ENCODE results near the gene CNGB1. TPM values are rescaled to one million over a fixed set of nuclear protein-coding genes. Genes with fewer than 3 reads are reported as not detected.
"Not testable (repeated sequence)": the region's sequence is repeated elsewhere in the genome, so short reads cannot be mapped to it uniquely, and the experiment has no call there.

CNGB1 gene
- polyA plus RNA-seq, 4 donors, result 0.11 to 0.18 TPM; not detected in 2

- DNase-seq (ENCODE audit: low read depth in 4 of 4, low spot score in 3 of 4), result no peak
These were observed 31.7 kb downstream of the CNGB1 start for GRCh38 chr16:57938936-57939871.

DNA sequence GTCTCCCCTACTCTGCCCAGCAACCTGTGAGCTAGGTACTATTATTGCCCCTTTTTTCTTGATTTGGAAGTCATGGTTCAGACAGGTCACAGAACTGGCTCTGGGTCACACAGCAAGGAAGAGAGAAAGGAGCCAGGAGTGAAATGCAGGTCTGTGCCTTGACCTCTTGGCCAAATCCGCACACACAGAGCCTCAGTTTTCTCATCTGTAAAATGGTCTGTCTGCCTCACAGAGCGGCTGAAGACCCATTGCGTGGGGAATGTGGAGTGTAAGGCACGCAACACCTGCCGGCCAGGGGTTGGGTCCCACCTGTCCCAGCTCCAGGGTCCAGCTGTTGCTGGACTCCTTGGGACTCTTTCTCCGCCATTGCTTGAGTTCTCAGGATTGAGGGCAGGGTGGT lies 32.4 kb downstream of the CNGB1 start:
- no peak for DNase-seq (ENCODE audit: low read depth in 4 of 4, low spot score in 3 of 4)

GRCh38 chr16:57937861-57938260 lies 33.1 kb downstream of the CNGB1 start:
- no peak for DNase-seq (ENCODE audit: low read depth in 4 of 4, low spot score in 3 of 4)

DNA sequence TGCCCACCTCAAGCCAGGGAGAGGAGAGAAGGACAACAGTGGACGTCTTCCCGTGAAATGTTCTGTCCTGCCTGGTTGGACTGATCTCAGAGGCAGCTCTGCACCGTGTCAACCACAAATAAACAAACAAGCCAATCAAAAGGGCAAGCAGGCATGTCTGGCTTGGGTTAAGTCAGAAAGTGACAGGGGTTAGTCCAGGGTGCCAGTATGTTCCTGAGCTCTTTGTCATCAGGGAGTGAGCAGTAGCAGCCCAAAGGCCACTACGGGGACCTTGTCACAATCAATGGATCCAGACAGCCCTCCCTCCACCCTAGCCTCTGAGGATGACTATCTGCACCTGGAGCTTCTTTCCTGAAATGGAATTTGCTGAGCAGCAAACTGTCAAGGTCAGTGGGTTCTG lies 35.0 kb downstream of the CNGB1 start:
- no peak for DNase-seq (ENCODE audit: low read depth in 4 of 4, low spot score in 3 of 4)

GRCh38 chr16:57930533-57930932 lies 40.4 kb downstream of the CNGB1 start:
- DNase-seq (ENCODE audit: low read depth in 4 of 4, low spot score in 3 of 4), result no peak

GRCh38 chr16:57929250-57929649 lies 41.7 kb downstream of the CNGB1 start:
- DNase-seq (ENCODE audit: low read depth in 4 of 4, low spot score in 3 of 4), result no peak

- DNase-seq (ENCODE audit: low read depth in 4 of 4, low spot score in 3 of 4), result no peak
These were observed 44.9 kb downstream of the CNGB1 start for GRCh38 chr16:57926041-57926440.

GRCh38 chr16:57925310-57925709 lies 45.6 kb downstream of the CNGB1 start:
- DNase-seq (ENCODE audit: low read depth in 4 of 4, low spot score in 3 of 4), result no peak

DNA sequence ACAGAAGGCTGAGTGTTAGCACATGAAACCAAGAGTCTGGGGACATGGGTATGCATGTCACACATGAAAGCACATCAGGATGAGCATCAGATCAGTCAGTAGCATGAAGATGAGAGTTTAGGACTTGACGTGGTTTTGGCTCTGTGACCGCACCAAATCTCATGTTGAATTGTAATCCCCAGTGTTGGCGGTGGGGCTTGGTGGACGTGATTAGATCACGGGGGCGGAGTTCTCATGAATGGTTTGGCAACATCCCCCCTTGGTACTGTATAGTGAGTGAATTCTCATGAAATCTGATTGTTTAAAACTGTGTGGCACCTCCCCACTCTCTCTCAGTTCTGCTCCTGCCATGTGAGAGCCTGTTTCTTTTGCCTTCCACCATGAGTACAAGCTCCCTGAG lies 46.4 kb downstream of the CNGB1 start:
- no peak for DNase-seq (ENCODE audit: low read depth in 4 of 4, low spot score in 3 of 4)

DNA sequence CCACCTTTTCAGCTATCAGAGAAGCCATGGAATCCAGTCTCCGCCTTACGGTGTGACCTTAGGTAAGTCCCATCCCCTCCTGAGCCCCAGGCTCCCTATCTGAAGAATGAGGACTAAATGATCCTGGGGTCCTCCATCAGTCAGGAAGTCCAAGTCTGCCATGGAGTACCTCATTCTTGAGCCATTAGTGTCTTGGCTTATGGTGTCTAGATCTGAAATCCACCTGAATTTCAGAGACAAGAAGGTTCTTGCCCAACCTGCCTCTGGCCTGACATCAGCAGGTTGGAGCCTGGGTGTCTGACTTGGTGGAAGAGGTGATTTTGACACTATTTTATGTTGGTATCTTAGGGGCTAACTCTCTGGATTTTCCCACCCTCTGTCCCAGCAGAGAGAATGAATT lies 47.1 kb downstream of the CNGB1 start:
- DNase-seq (ENCODE audit: low read depth in 4 of 4, low spot score in 3 of 4), result no peak

GRCh38 chr16:57923418-57923817 lies 47.5 kb downstream of the CNGB1 start:
- no peak for DNase-seq (ENCODE audit: low read depth in 4 of 4, low spot score in 3 of 4)

GRCh38 chr16:57920880-57921229 lies 50.1 kb downstream of the CNGB1 start:
- DNase-seq (ENCODE audit: low read depth in 4 of 4, low spot score in 3 of 4), result no peak

- DNase-seq (ENCODE audit: low read depth in 4 of 4, low spot score in 3 of 4), result no peak
These were observed 50.6 kb downstream of the CNGB1 start for GRCh38 chr16:57920215-57920879.

DNA sequence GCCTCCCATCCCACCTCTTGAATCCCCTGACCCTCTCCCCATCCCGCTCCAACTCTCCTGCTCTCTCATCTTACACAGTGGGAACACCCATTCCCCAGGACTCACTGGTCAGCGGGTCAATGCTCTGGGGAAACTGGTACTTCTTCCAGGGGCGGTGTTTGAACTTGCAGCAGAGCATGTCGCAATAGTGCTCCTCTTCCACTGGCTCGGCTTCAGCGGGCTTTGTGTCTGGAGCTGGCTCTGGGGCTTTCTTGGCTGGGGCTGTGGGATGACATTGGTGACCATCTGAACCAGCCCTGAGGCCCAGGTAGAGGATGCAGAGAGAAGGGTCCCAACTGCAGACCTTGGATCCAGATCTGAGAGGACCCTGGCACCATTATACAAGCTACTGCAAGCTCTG lies 51.9 kb downstream of the CNGB1 start:
- no peak for DNase-seq (ENCODE audit: low read depth in 4 of 4, low spot score in 3 of 4)

DNA sequence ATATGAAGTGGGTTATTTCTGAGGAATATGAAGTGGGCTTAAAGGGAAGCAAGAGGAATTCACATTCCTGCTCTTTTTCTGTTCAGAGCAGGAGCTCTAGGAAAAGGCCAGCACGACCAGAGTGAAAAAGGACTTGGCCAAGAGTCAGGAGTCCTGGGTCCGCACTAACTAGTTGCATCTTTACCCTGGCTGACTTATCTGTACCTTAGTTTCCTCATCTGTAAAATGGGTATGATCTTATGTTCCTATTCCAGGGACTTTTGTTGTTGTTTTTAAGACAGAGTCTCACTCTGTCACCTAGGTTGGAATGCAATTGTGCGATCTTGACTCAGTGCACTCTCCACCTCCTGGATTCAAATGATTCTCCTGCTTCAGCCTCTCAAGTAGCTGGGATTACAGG lies 52.5 kb downstream of the CNGB1 start:
- DNase-seq (ENCODE audit: low read depth in 4 of 4, low spot score in 3 of 4), result no peak

DNA sequence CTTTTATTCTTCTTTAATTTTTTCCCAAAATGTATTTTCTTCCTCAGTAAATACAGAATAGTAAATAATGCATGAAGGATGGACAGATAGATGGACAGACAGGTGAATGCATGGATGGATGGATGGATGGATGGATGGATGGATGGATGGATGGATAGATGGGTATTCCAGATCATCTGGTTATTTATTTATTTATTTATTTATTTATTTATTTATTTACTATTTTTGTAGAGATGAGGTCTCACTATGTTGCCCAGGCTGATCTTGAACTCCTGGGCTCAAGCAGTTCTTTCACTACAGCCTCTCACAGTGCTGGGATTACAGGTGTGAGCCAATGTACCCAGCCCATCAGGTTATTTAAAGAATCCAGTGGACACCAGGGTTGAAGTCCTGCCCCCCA lies 53.0 kb downstream of the CNGB1 start:
- DNase-seq (ENCODE audit: low read depth in 4 of 4, low spot score in 3 of 4), result not testable (repeated sequence)

DNA sequence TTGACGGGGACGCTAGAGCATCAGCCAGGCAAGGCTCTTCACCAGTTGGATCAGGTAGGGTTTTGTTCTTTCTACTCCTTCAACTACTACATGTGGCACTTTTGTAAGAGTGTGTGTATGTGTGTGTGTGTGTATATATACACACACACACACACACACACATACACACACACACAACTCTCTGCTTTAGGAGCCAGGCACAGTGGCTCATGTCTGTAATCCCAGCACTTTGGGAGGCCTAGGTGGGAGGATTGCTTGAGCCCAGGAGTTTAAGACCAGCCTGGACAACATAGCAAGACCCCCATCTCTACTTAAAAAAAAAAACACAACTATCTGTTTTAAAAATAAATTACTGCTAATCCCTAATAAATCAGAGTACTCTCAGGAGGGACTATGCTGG lies 53.4 kb downstream of the CNGB1 start:
- DNase-seq (ENCODE audit: low read depth in 4 of 4, low spot score in 3 of 4), result not testable (repeated sequence)

DNA sequence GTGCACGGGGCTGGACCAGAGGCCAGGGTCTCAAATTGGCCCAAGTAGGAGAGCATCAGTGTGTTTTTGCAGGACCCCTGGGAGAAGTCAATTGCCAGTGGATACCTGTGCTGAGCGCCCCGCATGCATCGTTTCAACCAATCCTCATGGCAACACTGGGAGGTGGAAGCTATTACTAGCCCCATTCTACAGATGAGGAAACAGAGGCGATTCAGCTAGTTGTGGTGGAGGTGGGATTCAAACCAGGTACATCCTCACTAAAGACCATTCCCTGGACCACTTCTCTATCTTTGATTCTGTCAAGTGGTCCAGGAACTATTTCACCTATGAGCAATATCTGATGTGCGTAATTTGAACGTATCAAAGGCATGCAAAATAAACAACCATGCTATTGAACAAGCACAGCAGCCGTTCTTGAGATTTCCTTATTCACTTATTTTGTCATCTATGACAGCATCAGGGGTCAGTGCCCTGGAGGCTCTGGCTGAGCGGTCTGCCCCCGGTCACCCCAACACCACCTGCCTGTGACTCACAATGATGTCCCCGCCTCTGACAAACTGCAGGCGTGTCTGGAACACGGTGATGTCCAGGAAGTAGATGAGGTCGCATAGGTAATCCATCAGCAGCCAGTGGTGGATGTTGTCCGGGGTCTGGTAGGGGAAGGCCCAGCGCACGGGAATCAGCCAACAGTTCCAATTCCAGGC lies 54.0 kb downstream of the CNGB1 start:
- no peak for DNase-seq (ENCODE audit: low read depth in 4 of 4, low spot score in 3 of 4)

DNA sequence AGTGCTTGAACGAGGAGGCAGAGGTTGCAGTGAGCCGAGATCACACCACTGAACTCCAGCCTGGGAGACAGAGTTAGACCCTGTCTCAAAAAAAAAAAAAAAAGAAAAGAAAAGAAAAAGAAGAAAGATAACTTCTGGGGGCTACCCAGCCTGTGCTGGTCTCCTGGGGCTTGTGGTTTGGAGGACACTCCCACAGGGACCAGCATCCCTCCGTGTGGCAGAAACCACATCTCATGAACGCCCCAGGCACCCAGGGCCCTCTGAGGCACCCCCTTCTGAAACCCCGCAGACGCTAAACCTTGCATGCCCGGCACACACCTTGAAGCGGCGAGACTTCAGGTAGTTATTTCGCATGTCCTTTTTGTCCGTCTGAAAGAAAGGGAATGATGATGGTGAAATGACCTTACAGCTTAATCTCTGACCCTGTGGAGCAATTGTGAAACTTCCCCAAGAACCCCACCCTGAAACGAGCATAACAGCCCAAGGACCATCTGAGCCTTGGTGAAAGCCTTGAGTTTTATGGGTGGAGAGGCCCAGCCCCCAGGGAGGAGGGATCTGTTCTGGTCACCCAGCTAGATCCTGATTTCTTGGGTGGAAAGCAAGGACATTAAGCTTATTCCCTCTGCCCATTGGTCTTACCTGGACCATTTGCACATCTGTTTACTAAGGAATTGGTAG lies 55.0 kb downstream of the CNGB1 start:
- DNase-seq (ENCODE audit: low read depth in 4 of 4, low spot score in 3 of 4), result no peak

DNA sequence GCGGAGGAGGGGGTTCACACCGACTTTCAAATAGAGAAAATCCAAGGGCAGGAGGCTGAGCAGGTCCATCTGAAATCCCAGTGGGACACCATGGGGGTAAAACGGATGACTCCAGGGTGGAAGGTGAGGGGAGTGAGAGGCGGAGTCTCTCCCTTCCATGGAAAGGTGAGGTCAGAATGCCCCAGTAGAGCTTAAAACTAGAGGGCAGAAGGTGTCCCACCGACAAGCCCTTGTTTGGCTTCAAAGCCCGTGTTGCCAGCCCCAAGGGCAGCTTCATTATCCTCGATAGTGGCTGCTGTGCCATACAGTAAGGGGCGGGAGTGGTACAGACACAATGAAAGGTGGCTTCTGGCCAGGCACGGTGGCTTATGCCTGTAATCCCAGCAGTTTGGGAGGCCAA lies 55.7 kb downstream of the CNGB1 start:
- no peak for DNase-seq (ENCODE audit: low read depth in 4 of 4, low spot score in 3 of 4)
